Esophagus squamous epithelium (tissue), 4 donors: ENCODE measurements around the gene CSGALNACT2.

Experiments used
- POLR2A ChIP-seq, 4 donors: fragments of 450-650 bp; IDR thresholded peaks; one replicate each; pipeline ENCODE4 v1.6.1; 2017; ENCODE audit warnings: antibody characterized with exemption in 4 of 4, mild to moderate bottlenecking in 4 of 4, moderate library complexity in 3 of 4
- TF ChIP-seq, protein P1 (sequence below), 6 experiments: fragments of 450-650 bp in 4 of 6; fragments of 200-600 bp in 2 of 6; sonication (generic) in 2 of 6; IDR thresholded peaks; one replicate each; pipeline ENCODE4 v1.5.1; 2016 to 2019; ENCODE audit warnings: antibody characterized with exemption in 6 of 6, mild to moderate bottlenecking in 4 of 6, moderate library complexity in 4 of 6

DNA sequence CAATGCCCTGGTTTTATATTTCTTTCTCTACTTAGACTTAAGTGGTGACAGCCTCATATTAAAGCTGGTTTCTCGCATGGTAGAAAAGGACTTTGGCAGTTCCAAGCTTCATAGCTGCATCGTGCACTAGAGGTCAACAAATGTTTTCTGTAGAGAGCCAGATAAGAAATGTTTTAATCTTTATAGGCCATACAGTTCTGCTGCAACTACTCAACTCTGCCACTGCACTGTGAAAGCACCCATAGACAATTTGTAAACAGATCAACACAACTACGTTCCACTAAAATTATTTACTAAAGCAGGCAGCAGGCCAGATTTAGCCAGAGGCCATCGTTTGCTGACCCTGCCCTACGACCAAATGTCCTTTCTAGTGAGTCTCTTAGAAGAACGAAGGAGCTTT, 36.7 kb downstream of the CSGALNACT2 start:
- TF ChIP-seq, protein P1, sequence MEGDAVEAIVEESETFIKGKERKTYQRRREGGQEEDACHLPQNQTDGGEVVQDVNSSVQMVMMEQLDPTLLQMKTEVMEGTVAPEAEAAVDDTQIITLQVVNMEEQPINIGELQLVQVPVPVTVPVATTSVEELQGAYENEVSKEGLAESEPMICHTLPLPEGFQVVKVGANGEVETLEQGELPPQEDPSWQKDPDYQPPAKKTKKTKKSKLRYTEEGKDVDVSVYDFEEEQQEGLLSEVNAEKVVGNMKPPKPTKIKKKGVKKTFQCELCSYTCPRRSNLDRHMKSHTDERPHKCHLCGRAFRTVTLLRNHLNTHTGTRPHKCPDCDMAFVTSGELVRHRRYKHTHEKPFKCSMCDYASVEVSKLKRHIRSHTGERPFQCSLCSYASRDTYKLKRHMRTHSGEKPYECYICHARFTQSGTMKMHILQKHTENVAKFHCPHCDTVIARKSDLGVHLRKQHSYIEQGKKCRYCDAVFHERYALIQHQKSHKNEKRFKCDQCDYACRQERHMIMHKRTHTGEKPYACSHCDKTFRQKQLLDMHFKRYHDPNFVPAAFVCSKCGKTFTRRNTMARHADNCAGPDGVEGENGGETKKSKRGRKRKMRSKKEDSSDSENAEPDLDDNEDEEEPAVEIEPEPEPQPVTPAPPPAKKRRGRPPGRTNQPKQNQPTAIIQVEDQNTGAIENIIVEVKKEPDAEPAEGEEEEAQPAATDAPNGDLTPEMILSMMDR (IDR thresholded peaks at IDR 0.05) = no peak
- no peak for TF ChIP-seq POLR2A (IDR thresholded peaks at IDR 0.05)
